HG03280 (cell line): Measurements from ENCODE around the gene DAGLA.

ENCODE experiments used
- ATAC-seq: cut with Tn5 transposase; IDR thresholded peaks from one replicate; pipeline ENCODE4 v1.9.1; 2021; ENCODE audit warnings: mild to moderate bottlenecking, moderate library complexity; ENCODE audit not compliant: unreplicated experiment

Gene DAGLA

GRCh38 chr11:61706452-61707400 is 26.5 kb downstream of the DAGLA start:
- ATAC-seq: no peak

GRCh38 chr11:61707574-61707973 is 27.4 kb downstream of the DAGLA start:
- ATAC-seq: no peak

- no peak for ATAC-seq
Observed at GRCh38 chr11:61709110-61709509, 28.9 kb downstream of the DAGLA start.

GRCh38 chr11:61709572-61709971 is 29.4 kb downstream of the DAGLA start:
- ATAC-seq: no peak

GRCh38 chr11:61710019-61710418 is 29.8 kb downstream of the DAGLA start:
- ATAC-seq: no peak

- ATAC-seq: no peak
Observed at GRCh38 chr11:61711037-61711436, 30.8 kb downstream of the DAGLA start.

GRCh38 chr11:61711498-61711897 is 31.3 kb downstream of the DAGLA start:
- ATAC-seq: no peak

DNA sequence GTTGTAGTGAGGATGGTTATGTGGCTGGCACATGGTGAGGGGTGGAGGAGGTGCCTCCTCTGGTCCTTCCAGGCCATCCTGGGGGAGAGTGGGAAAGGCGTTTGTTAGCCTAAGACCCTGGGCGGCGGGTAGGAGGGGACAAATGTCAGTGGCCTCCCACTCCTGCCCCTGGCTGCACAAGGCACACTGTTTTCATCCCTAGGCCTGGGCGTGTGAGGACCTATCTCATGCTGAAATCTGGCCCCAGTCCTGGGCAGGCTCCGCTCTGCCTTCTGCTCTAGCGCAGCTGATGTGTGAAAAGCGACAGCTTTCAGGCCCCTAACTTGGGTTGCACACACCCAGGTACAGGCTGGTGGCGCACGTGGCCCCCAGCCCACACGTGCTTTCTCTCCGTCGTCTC is 32.1 kb downstream of the DAGLA start:
- ATAC-seq: no peak

GRCh38 chr11:61712846-61713245 is 32.7 kb downstream of the DAGLA start:
- ATAC-seq: no peak

DNA sequence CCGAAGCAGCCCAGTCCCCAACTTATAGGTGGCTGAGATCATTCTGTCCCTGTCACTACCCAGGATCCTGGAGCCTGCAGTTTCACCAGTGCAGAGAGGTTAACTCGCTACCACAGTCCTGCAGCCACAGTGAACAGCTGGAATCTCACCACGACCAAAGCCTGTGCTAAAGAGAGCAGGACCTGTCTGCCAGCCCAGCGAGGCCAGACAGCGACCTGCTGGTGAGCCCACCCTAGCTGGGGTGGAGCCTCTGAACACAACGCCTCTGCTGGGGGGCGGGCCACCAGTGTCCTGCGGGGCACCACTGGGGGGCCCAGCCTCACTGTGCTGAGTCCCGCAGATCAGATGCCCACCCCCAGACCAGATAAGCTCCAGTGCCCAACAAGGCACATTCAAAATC is 33.3 kb downstream of the DAGLA start:
- no peak for ATAC-seq

GRCh38 chr11:61713906-61714305 is 33.7 kb downstream of the DAGLA start:
- no peak for ATAC-seq

GRCh38 chr11:61714316-61714715 is 34.1 kb downstream of the DAGLA start:
- no peak for ATAC-seq

DNA sequence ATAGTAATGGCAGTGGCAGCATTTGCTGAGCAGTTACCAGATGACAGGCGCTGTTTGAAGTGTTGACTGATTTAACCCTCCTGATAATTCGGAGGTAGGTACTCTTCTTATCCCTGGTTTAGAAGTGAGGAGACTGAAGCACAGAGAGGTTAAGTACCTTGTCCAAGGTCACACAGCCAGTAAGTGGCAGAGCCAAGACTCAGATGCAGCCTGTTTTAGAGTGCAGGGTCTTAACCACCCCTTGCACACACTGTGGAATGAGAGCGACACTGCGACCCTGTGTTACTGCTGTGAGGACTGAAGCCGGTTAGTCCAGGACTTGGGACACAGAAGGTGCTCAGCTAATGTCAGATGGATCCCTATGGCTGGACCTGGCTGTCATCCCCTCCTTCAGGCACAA is 34.7 kb downstream of the DAGLA start:
- no peak for ATAC-seq

- no peak for ATAC-seq
Observed at GRCh38 chr11:61715867-61716266, 35.7 kb downstream of the DAGLA start.

- ATAC-seq: no peak
Observed at GRCh38 chr11:61716478-61717285, 36.5 kb downstream of the DAGLA start.

DNA sequence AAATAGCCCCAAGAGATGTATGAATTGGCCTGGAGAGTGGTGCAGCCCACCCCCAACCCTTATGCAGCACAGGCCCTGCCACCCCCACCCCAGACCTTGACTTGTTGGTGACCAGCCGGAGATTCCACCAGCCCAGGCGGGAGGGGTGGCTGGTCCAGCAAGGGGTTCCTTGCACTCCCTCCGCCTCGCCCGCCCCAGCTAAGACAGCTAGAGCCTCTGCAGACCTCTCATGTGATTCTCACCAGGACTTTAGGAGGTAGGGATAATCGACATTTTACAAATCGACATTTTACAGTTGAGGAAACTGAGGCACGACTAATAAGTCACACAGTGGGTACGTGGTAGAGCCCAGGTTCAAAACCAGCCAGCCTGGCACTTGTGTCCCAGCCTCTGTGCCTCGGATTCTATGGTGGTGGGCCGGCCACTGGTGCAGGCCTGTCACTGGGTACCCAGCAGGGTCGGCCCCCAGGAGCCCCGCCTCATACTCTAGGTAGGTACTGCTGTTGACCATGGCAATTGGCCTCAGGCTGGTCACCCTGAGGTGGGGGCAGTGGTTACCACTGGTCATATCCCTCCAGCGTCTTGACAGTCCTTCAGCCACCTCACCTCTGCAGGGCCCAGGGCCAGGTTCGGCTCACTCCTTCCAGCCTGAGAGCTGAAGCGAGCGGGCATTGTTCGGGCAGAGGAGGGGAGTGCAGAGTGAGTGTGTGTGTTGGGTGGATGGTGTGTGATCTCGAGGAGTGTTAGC is 37.3 kb downstream of the DAGLA start:
- no peak for ATAC-seq

GRCh38 chr11:61718046-61718531 is 37.9 kb downstream of the DAGLA start:
- ATAC-seq: no peak

DNA sequence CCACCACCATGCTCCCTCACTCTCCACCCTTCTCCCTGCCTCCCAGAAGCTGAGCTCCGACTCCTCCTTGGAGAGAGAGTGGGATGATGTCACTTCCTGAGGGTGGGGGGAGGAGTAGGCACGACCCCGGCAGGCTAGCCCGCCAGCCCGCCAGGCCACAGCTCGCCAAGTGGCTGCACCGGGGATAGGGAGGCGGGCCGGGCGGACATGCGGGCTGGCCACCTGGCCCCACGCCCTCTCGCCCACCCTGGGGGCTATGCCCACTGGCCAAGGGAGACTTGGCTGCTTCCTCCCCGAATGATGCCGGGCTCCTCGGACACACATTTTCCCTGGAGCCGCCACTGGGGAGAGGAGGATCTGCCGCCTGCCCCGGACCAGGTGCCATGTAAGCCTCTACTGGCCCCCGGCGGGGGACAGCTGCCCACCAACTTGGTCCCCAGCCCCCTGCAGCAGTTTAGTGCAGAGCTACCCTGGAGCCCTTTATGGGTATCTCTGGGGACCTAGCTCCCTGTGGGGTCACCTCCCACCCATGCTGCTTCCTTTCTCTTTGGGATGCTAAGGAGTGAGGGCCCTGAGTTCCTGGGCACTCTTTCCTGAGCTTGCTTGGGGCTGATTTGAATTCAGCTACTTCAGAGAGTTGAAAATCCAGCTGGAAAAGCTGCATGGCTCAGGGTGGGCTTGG is 38.6 kb downstream of the DAGLA start:
- ATAC-seq: no peak

GRCh38 chr11:61719978-61720377 is 39.8 kb downstream of the DAGLA start:
- ATAC-seq: no peak

GRCh38 chr11:61720597-61720996 is 40.4 kb downstream of the DAGLA start:
- no peak for ATAC-seq
